OCI-LY7 (cell line): ENCODE data around the gene GOT1. TPM values are rescaled to one million over a fixed set of nuclear protein-coding genes. Genes with fewer than 3 reads are reported as not detected.

ENCODE experiments used
- BruUV-seq: library from RNA; stranded (reverse); fragments of 400-500 nt; replicated peaks from 2 replicates; lab custom pipeline; 2021; lab: Mats Ljungman, UMichigan
- CTCF ChIA-PET: fragments of 300-600 bp; sonication (Branson Sonifier 250); formaldehyde crosslinking; loops from one replicate; lab custom pipeline; 2022; ENCODE audit warnings: antibody characterized with exemption; ENCODE audit not compliant: unreplicated experiment; lab: Charles Lee
- POLR2A ChIA-PET: fragments of 300-600 bp; sonication (Branson Sonifier 250); formaldehyde crosslinking; loops from one replicate; lab custom pipeline; 2022; ENCODE audit warnings: antibody characterized with exemption; lab: Charles Lee
- DNase-seq: peaks from one replicate; pipeline ENCODE4 v3.0.0-alpha.2; 2015; ENCODE audit warnings: low spot score
- H2AFZ ChIP-seq: fragments of 200-600 bp; sonication (generic), shearing (Covaris generic); 2 replicates; pipeline ENCODE4 v1.6.1; 2014; ENCODE audit warnings: mild to moderate bottlenecking, antibody characterized with exemption, low read length, moderate library complexity
- H3K27ac ChIP-seq: fragments of 200-600 bp; sonication (generic); 2 replicates; pipeline ENCODE4 v1.5.1; 2014; ENCODE audit warnings: mixed run types, low read depth, mild to moderate bottlenecking, moderate library complexity, low read length, inconsistent platforms; ENCODE audit not compliant: poor library complexity, severe bottlenecking
- H3K36me3 ChIP-seq: fragments of 200-600 bp; sonication (generic); 2 replicates; pipeline ENCODE4 v1.6.1; 2014; ENCODE audit warnings: mild to moderate bottlenecking, antibody characterized with exemption, low read length, moderate library complexity, mixed read lengths; ENCODE audit not compliant: insufficient read depth
- H3K4me1 ChIP-seq: fragments of 200-600 bp; sonication (generic); 2 replicates; pipeline ENCODE4 v1.5.1; 2014; ENCODE audit warnings: mild to moderate bottlenecking, low read length; ENCODE audit not compliant: insufficient read depth, poor library complexity, severe bottlenecking
- H3K4me2 ChIP-seq: fragments of 200-600 bp; sonication (generic); 2 replicates; pipeline ENCODE4 v1.6.1; 2014; ENCODE audit warnings: mild to moderate bottlenecking, low read length
- H3K4me3 ChIP-seq: fragments of 200-600 bp; sonication (generic); 2 replicates; pipeline ENCODE4 v1.5.1; 2014; ENCODE audit warnings: mild to moderate bottlenecking, low read depth, low read length; ENCODE audit not compliant: poor library complexity, severe bottlenecking
- H3K79me2 ChIP-seq: fragments of 200-600 bp; sonication (generic); 2 replicates; pipeline ENCODE4 v1.6.1; 2016; ENCODE audit warnings: low read depth, mild to moderate bottlenecking, low read length, moderate library complexity, mixed read lengths; ENCODE audit not compliant: insufficient read depth
- H3K9me2 ChIP-seq: fragments of 200-600 bp; sonication (generic); 2 replicates; pipeline ENCODE4 v1.6.1; 2016; ENCODE audit warnings: mild to moderate bottlenecking, low read length, mixed read lengths; ENCODE audit not compliant: insufficient read depth
- H3K9me3 ChIP-seq: fragments of 200-600 bp; sonication (generic); 2 replicates; pipeline ENCODE4 v1.6.1; 2014; ENCODE audit warnings: mild to moderate bottlenecking, mixed run types, low read length, mixed read lengths
- H4K20me1 ChIP-seq: fragments of 200-600 bp; sonication (generic); 2 replicates; pipeline ENCODE4 v1.6.1; 2014; ENCODE audit warnings: mild to moderate bottlenecking, antibody characterized with exemption, low read length, moderate library complexity, mixed read lengths; ENCODE audit not compliant: insufficient read depth
- EZH2phosphoT487 ChIP-seq: fragments of 200-600 bp; sonication (generic); IDR thresholded peaks from 2 replicates; pipeline ENCODE4 v1.6.1; 2018; ENCODE audit warnings: low read depth, borderline replicate concordance, mild to moderate bottlenecking, mixed run types, antibody characterized with exemption, low read length, moderate library complexity, mixed read lengths
- intact Hi-C: fragments of 100-400 bp; cut with micrococcal nuclease; formaldehyde crosslinking; loops from one replicate; pipeline ENCODE4 v1.10.0; 2022; ENCODE audit not compliant: unreplicated experiment
- total RNA-seq, 2 experiments: library from RNA; depleted of rRNA in 1 of 2; stranded (reverse); fragments of >200 nt in 1 of 2; shearing (Covaris generic) in 1 of 2; gene quantifications; 2 replicates each; pipeline ENCODE4 v1.2.3, GENCODE V29; 2014 to 2022
- TF ChIP-seq, protein P1 (sequence below): fragments of 200-600 bp; sonication (generic); conservative IDR thresholded peaks from 2 replicates; pipeline ENCODE4 v1.5.1; 2014; ENCODE audit warnings: mild to moderate bottlenecking, antibody characterized with exemption, low read length, moderate library complexity, mixed read lengths

GOT1 gene
- total RNA-seq, 2 experiments from 2014 or later = 26.4 to 50.4 TPM

DNA sequence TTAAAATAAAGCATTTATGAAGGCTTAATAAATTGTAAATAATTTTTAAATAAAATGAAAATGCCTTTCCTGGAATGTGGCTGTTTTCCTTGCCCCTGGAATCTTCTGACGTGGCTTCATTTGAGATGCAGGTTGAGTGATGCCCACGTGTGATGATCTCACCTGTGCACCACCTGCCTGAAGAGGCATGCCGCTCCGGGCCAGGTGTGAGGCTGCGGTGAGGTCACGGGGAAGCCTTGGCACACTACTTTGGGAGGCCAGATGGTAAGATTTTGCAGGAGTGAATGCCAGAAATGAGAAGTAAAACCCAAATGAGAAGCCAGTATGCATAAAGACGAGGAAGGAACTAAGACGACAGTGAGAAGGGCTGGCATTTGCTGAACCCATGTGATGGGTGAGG is 36.2 kb downstream of the GOT1 start:
- Histone ChIP-seq H2AFZ (no peak overlapping the region), H3K9me3 (no peaks in the 10 kb centered on the region), H3K79me2 (no peaks in the 10 kb centered on the region), H3K4me2 (no peak overlapping the region), H3K9me2 (no peaks in the 10 kb centered on the region), H3K4me1 (no peaks in the 10 kb centered on the region), H4K20me1 (no peaks in the 10 kb centered on the region), H3K27ac (no peak overlapping the region), H3K36me3 (peaks cover 28% of the 10 kb centered on the region; the same call in 1 of the 2 replicates), H3K4me3 (no peak overlapping the region)
- ChIA-PET CTCF (no interaction called here), POLR2A (no interaction called here)
- intact Hi-C loops = loop anchor here (5.0 to 10.0 kb wide), 2 partner anchors 153 to 321 kb away; no protein-coding TSS in a partner anchor
- TF ChIP-seq, protein P1, sequence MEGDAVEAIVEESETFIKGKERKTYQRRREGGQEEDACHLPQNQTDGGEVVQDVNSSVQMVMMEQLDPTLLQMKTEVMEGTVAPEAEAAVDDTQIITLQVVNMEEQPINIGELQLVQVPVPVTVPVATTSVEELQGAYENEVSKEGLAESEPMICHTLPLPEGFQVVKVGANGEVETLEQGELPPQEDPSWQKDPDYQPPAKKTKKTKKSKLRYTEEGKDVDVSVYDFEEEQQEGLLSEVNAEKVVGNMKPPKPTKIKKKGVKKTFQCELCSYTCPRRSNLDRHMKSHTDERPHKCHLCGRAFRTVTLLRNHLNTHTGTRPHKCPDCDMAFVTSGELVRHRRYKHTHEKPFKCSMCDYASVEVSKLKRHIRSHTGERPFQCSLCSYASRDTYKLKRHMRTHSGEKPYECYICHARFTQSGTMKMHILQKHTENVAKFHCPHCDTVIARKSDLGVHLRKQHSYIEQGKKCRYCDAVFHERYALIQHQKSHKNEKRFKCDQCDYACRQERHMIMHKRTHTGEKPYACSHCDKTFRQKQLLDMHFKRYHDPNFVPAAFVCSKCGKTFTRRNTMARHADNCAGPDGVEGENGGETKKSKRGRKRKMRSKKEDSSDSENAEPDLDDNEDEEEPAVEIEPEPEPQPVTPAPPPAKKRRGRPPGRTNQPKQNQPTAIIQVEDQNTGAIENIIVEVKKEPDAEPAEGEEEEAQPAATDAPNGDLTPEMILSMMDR = no peak
- BruUV-seq = no TSS peak
- DNase-seq = no peak

DNA sequence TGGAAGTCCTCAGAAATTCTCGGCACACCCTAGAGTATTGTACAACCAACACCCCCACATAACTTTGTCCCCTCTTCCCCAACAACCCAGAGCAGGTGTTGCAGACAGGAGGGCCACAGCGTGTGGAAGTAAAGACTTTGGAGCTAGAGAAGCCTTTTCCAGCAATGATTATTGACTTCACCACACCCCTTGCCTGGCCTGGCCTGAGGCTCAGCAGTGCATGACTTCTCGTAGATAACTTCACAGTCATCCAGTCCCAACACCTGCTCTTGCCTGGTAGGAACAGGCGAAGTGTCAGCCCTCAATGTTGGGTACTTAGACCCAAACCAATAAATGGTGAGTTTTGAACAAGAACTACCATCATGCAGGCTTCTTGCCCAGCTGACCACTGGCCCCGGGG is 36.7 kb downstream of the GOT1 start:
- POLR2A ChIA-PET = no interaction called here
- Histone ChIP-seq H3K9me2 (no peaks in the 10 kb centered on the region), H3K79me2 (no peaks in the 10 kb centered on the region), H3K27ac (no peak overlapping the region), H3K4me1 (no peaks in the 10 kb centered on the region), H3K4me2 (no peak overlapping the region), H3K4me3 (no peak overlapping the region), H3K36me3 (peaks cover 22% of the 10 kb centered on the region; the same call in 1 of the 2 replicates), H3K9me3 (no peaks in the 10 kb centered on the region), H2AFZ (no peak overlapping the region), H4K20me1 (no peaks in the 10 kb centered on the region)
- no TSS peak for BruUV-seq
- TF ChIP-seq, protein P1 = no peak
- TF ChIP-seq EZH2phosphoT487 = no peak
- CTCF ChIA-PET = interaction anchor here (1.0 kb wide), 1 partner anchor 42 kb away, joined by 4 read pairs; no protein-coding TSS in a partner anchor
- intact Hi-C loops = loop anchor here (2.0 to 10.0 kb wide), 3 partner anchors 37 to 321 kb away; partner anchors contain the start of gene GOT1
- no peak for DNase-seq

DNA sequence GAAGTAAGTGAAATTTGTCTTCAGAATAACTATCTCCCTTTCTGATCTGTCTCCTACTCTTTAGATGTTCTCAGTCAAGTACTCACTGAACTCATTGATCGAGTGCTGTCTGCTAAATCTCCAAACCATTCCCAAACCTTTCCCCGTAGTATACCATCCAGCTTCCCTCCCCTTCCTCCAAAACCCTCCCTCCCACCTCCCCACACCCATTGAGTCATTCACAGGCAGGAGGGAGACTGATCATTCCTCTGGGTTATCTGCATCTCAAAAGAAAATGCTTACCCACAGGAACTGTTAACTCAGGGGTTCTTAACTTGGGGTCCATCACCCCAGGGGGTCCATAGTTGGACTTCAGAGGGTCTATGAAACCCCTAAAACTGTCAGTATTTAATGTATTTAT is 37.4 kb downstream of the GOT1 start:
- H3K36me3 ChIP-seq = peaks cover 17% of the 10 kb centered on the region; the same call in 1 of the 2 replicates
- H3K79me2 ChIP-seq = no peaks in the 10 kb centered on the region
- H3K9me2 ChIP-seq = no peaks in the 10 kb centered on the region
- H4K20me1 ChIP-seq = no peaks in the 10 kb centered on the region
- DNase-seq = no peak
- TF ChIP-seq EZH2phosphoT487 = no peak
- TF ChIP-seq, protein P1 = no peak
- intact Hi-C loops = loop anchor here (2.0 to 10.0 kb wide), 3 partner anchors 38 to 322 kb away; partner anchors contain the start of gene GOT1
- H3K4me2 ChIP-seq = no peak overlapping the region
- H3K9me3 ChIP-seq = no peaks in the 10 kb centered on the region
- CTCF ChIA-PET = interaction anchor here (1.0 kb wide), 1 partner anchor 43 kb away, joined by 4 read pairs; no protein-coding TSS in a partner anchor
- H3K4me1 ChIP-seq = no peaks in the 10 kb centered on the region
- no peak overlapping the region for H3K4me3 ChIP-seq
- H2AFZ ChIP-seq = no peak overlapping the region
- POLR2A ChIA-PET = no interaction called here
- H3K27ac ChIP-seq = no peak overlapping the region
- no TSS peak for BruUV-seq
